K562 (cell line): ENCODE results near the gene TTC39A. TPM values are rescaled to one million over a fixed set of nuclear protein-coding genes. Genes with fewer than 3 reads are reported as not detected.

Experiments used
- ATAC-seq: fragments of 200-7000 bp; cut with Tn5 transposase; 3 replicates; pipeline ENCODE4 v1.9.1; 2020; ENCODE audit warnings: moderate library complexity
- BruUV-seq: library from RNA; stranded (reverse); fragments of 400-500 nt; replicated peaks from 2 replicates; lab custom pipeline; 2021; lab: Mats Ljungman, UMichigan
- CTCF ChIA-PET: fragments of 300-600 bp; formaldehyde crosslinking; extraction: SDS; loops from one replicate; lab custom pipeline; 2021; ENCODE audit warnings: low intra/inter-chr PET ratio; lab: Yijun Ruan, JAX
- POLR2A ChIA-PET: fragments of 300-600, 350-650 bp; sonication (Branson Sonifier 250); formaldehyde crosslinking; extraction: SDS; loops from one replicate; lab custom pipeline; 2021; ENCODE audit warnings: antibody characterized with exemption, inconsistent platforms; lab: Yijun Ruan, JAX
- DNase-seq, 4 experiments: peaks; one replicate each; pipeline versions ENCODE4 v3.0.0 to v3.0.0-alpha.2; 2011 to 2018; ENCODE audit warnings: low spot score in 3 of 4, mixed read lengths in 3 of 4; ENCODE audit errors: extremely low read depth in 1 of 4
- FAIRE-seq: peaks from 2 replicates; lab custom pipeline; 2011; peaks lifted over from hg19 to GRCh38; lab: Jason Lieb, UNC
- H2AFZ ChIP-seq: 2 replicates; pipeline ENCODE4 v1.6.0; 2011; ENCODE audit warnings: low read depth, low read length, control low read depth, inconsistent platforms
- H3K27ac ChIP-seq: fragments of 200-600 bp; 3 replicates; pipeline ENCODE4 v1.8.0; 2011; ENCODE audit warnings: low read depth, mild to moderate bottlenecking, control low read depth, inconsistent platforms, low read length, moderate library complexity, mixed read lengths; ENCODE audit errors: extremely low read depth
- H3K27me3 ChIP-seq, 2 experiments: fragments of 300-600 bp in 1 of 2; 2 replicates in 1 of 2; 3 replicates in 1 of 2; pipeline versions ENCODE4 v1.6.0 to v1.8.0; 2011; ENCODE audit warnings: inconsistent platforms in 2 of 2, low read length in 2 of 2, mild to moderate bottlenecking in 1 of 2, mixed read lengths in 1 of 2, moderate library complexity in 1 of 2; ENCODE audit not compliant: control insufficient read depth in 2 of 2, insufficient read depth in 2 of 2
- H3K36me3 ChIP-seq: fragments of 300-600 bp; 3 replicates; pipeline ENCODE4 v1.8.0; 2011; ENCODE audit warnings: mild to moderate bottlenecking, low read length, inconsistent platforms; ENCODE audit not compliant: control insufficient read depth, insufficient read depth
- H3K4me1 ChIP-seq, 2 experiments: fragments of 200-600 bp in 1 of 2; replicated peaks in 1 of 2; 2 replicates in 1 of 2; 3 replicates in 1 of 2; pipeline versions ENCODE4 v1.5.1 to v1.8.0; 2011; ENCODE audit warnings: inconsistent platforms in 2 of 2, low read length in 2 of 2, mild to moderate bottlenecking in 1 of 2, mixed read lengths in 1 of 2, moderate library complexity in 1 of 2; ENCODE audit not compliant: control insufficient read depth in 2 of 2, insufficient read depth in 2 of 2
- H3K4me2 ChIP-seq: 2 replicates; pipeline ENCODE4 v1.6.1; 2011; ENCODE audit warnings: low read length, control low read depth, inconsistent platforms, mixed read lengths; ENCODE audit not compliant: insufficient read depth
- H3K4me3 ChIP-seq: fragments of 200-600 bp; sonication (generic), shearing (Covaris generic); 2 replicates; pipeline ENCODE4 v1.5.1; 2016; ENCODE audit warnings: control low read depth, inconsistent platforms
- H3K79me2 ChIP-seq: fragments of 200-600 bp; 3 replicates; pipeline ENCODE4 v1.8.0; 2011; ENCODE audit warnings: low read length, inconsistent platforms; ENCODE audit not compliant: control insufficient read depth, insufficient read depth
- H3K9ac ChIP-seq, 2 experiments: 2 replicates each; pipeline versions ENCODE4 v1.6.0 to v1.6.1; 2011; ENCODE audit warnings: low read depth in 2 of 2, low read length in 2 of 2, control low read depth in 1 of 2, inconsistent platforms in 1 of 2, mild to moderate bottlenecking in 1 of 2, mixed read lengths in 1 of 2; ENCODE audit not compliant: insufficient read depth in 1 of 2
- H3K9me1 ChIP-seq: one replicate; pipeline ENCODE4 v1.6.0; 2011; ENCODE audit warnings: inconsistent platforms, mild to moderate bottlenecking, low read length, moderate library complexity; ENCODE audit not compliant: control insufficient read depth, insufficient read depth
- H3K9me3 ChIP-seq: replicated peaks from 2 replicates; pipeline ENCODE4 v1.5.1; 2011; ENCODE audit warnings: low read depth, low read length, inconsistent platforms; ENCODE audit not compliant: control insufficient read depth, insufficient read depth
- H4K20me1 ChIP-seq: replicated peaks from 2 replicates; pipeline ENCODE4 v1.6.1; 2011; ENCODE audit warnings: low read length, inconsistent platforms, mixed read lengths; ENCODE audit not compliant: control insufficient read depth, insufficient read depth
- CAMTA2 ChIP-seq: fragments of 250-450 bp; sonication (Bioruptor Pico); conservative IDR thresholded peaks from 2 replicates; pipeline ENCODE4 v1.5.1; 2022
- CBX8 ChIP-seq: fragments of 200-600 bp; sonication (generic); IDR thresholded peaks from 2 replicates; pipeline ENCODE4 v1.6.1; 2012; ENCODE audit warnings: borderline replicate concordance, mixed run types, low read depth, mild to moderate bottlenecking, moderate library complexity, mixed read lengths, low read length, control low read depth, inconsistent platforms; ENCODE audit not compliant: poor library complexity, severe bottlenecking; ENCODE audit errors: extremely low read depth
- CREBBP ChIP-seq: IDR thresholded peaks from one replicate; pipeline ENCODE4 v1.6.1; 2012; ENCODE audit warnings: low read depth, mild to moderate bottlenecking, control low read depth, inconsistent platforms, low read length
- FOXJ2 ChIP-seq: fragments of 200-800 bp; sonication (Bioruptor generic); IDR thresholded peaks from 2 replicates; pipeline ENCODE4 v1.6.1; 2016; ENCODE audit warnings: missing genetic modification characterization, missing compliant biosample characterization
- FOXK1 ChIP-seq: sonication (generic); formaldehyde crosslinking; IDR thresholded peaks from 2 replicates; pipeline ENCODE4 v1.8.0; 2022; ENCODE audit warnings: missing genetic modification reagents, mild to moderate bottlenecking, borderline replicate concordance
- HDAC8 ChIP-seq: fragments of 450-650 bp; IDR thresholded peaks from 2 replicates; pipeline ENCODE4 v1.6.1; 2016; ENCODE audit warnings: mild to moderate bottlenecking, missing genetic modification characterization, moderate library complexity, missing compliant biosample characterization
- NR3C1 ChIP-seq: sonication (generic); formaldehyde crosslinking; IDR thresholded peaks from 2 replicates; pipeline ENCODE4 v1.8.1; 2022; ENCODE audit warnings: missing genetic modification reagents
- SLC30A9 ChIP-seq: fragments of 250-450 bp; sonication (Bioruptor Pico); IDR thresholded peaks from 2 replicates; pipeline ENCODE4 v1.8.0; 2022; ENCODE audit warnings: mild to moderate bottlenecking, moderate library complexity
- ZNF408 ChIP-seq: fragments of 250-450 bp; sonication (Bioruptor Pico); IDR thresholded peaks from 2 replicates; pipeline ENCODE4 v1.4.0; 2020; ENCODE audit warnings: low read depth, mild to moderate bottlenecking, moderate library complexity
- WGBS: fragments of 100-300 bp; shearing (Covaris generic); methylation state at CpG from one replicate; pipeline ENCODE4 v1.1.6; 2016; ENCODE audit warnings: low coverage, mixed read lengths; ENCODE audit not compliant: insufficient coverage; ENCODE audit errors: missing lambda C conversion rate; 5-methylcytosine and 5-hydroxymethylcytosine counted together
- in situ Hi-C: fragments of 300-500 bp; cut with MboI; formaldehyde crosslinking; loops from 4 replicates; pipeline ENCODE4 v1.15.0; 2018; ENCODE audit warnings: inconsistent platforms, mixed read lengths
- intact Hi-C: fragments of 100-400 bp; cut with micrococcal nuclease; formaldehyde crosslinking; loops from 2 replicates; pipeline ENCODE4 v1.14.2; 2022
- polyA plus RNA-seq, 8 experiments: library from polyadenylated mRNA; depleted of rRNA in 4 of 8; stranded (reverse) in 5 of 8; unstranded in 3 of 8; fragments of >200 nt; fragmentation: Nextera tagmentation in 2 of 8; fragmentation: Illumina TruSeq in 1 of 8; extraction: Ambion mirVana in 2 of 8; extraction: Trizol in 1 of 8; gene quantifications; 2 replicates each; pipeline versions ENCODE4 v1.2.1 to v1.2.3, GENCODE V29; 2011 to 2014; ENCODE audit warnings: inconsistent platforms in 1 of 8, missing spikeins in 1 of 8
- total RNA-seq, 7 experiments: library from RNA; depleted of rRNA in 6 of 7; stranded (reverse); fragments of >200 nt in 6 of 7; fragmentation: Illumina TruSeq in 2 of 7; extraction: Trizol in 2 of 7; gene quantifications; 2 replicates each; pipeline versions ENCODE4 v1.2.1 to v1.2.3, GENCODE V29; 2011 to 2021; ENCODE audit warnings: low replicate concordance in 1 of 7

Gene TTC39A
- total and polyA plus RNA-seq, 9 of the 15 experiments (the other 6 are each of a cell fraction or from before 2014, with no cell fraction given) = 0.18 to 0.82 (median 0.35) TPM

GRCh38 chr1:51369171-51369570 lies 38.8 kb upstream of the TTC39A start:
- intact Hi-C loops (no loop called here), in situ Hi-C loops (no loop called here)
- ChIA-PET POLR2A (no interaction called here), CTCF (no interaction called here)
- BruUV-seq = no TSS peak
- no peaks in the 10 kb centered on the region for H3K4me1 ChIP-seq
- no peak overlapping the region for H3K4me2 ChIP-seq
- H2AFZ ChIP-seq = no peak overlapping the region
- no peak overlapping the region for H3K27ac ChIP-seq
- FAIRE-seq (no peak), ATAC-seq (no peak), DNase-seq (no peak)
- no peaks in the 10 kb centered on the region for H3K27me3 ChIP-seq
- WGBS = 77% methylated on average over 4 of the region's 4 CpGs
- H3K9me1 ChIP-seq = no peaks in the 10 kb centered on the region
- no peak for TF ChIP-seq ZNF408 (CRISPR knock-in tag)
- TF ChIP-seq CBX8 = no peak
- TF ChIP-seq CAMTA2 (CRISPR knock-in tag) = no peak
- TF ChIP-seq NR3C1 (CRISPR knock-in tag) = no peak
- no peak for TF ChIP-seq CREBBP
- no peak for TF ChIP-seq HDAC8 (tag)
- TF ChIP-seq SLC30A9 (CRISPR knock-in tag) = no peak
- TF ChIP-seq FOXJ2 (tag) = no peak
- no peak for TF ChIP-seq FOXK1 (CRISPR knock-in tag)
- H3K9ac ChIP-seq = no peak overlapping the region
- H3K36me3 ChIP-seq = peaks cover 35% of the 10 kb centered on the region
- H4K20me1 ChIP-seq = no peaks in the 10 kb centered on the region
- H3K9me3 ChIP-seq = no peaks in the 10 kb centered on the region
- no peaks in the 10 kb centered on the region for H3K79me2 ChIP-seq
- H3K4me3 ChIP-seq = no peak overlapping the region
